Superior temporal gyrus (tissue), 1 donor: ENCODE measurements around the gene CDX1.

Experiments used
- DNase-seq: peaks from one replicate; pipeline ENCODE4 v3.0.0-alpha.2; 2016; ENCODE audit errors: extremely low spot score

CDX1 gene

DNA sequence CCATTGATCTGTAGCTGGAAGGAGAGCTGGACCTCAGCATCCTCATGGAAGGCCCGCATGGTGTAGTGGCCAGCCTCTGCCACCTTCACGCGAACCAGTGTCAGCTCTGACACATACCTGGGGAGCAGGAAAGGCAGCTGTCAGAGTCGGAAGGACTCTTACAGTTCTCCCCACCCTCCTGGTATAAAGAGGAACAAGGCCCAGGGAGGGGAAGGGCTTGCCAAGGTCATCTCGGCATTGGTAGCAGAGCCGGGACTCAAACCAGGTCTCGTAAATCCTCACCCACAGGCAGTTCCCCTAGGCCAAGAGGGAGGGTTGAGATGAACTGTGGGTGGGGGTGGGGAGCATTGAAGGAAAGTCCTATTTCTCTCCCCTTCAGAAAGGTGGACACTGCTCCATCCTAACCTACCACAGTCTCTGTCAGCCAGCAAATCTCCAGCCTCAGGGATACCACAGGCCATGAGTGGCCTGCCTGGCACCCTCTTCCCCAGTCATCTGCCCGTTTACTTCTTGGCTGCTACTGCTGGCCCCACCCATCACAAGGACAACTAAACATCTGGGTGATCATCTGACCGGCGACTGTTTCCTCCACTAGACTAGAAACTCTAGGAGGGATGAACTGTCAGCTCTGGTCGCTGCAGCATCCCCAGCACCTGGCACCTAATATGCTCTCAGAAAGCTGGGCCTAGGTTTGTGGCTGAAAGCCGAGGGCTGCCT is 34.4 kb upstream of the CDX1 start:
- no peak for DNase-seq

DNA sequence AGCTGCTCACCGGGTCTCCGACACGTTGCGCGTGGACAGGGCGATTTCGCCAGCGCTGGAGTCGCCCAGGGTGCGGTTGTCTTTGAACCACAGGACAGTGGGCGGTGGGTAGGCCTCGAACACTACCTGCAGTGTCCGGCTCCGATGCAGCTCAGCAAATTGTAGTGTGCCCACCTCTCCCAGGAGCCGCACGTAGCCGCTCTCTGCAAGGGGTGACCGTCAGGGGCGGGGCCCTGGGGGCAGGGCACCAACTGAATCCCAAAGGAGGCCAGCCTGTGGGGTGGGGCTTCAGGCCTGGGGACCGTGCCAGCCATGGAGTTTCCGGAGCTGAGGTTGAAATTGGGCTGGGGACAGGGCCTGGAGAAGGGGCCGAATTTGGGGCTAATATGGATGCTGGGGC is 33.8 kb upstream of the CDX1 start:
- DNase-seq, result no peak

- no peak for DNase-seq
Measured at GRCh38 chr5:150133581-150134197, 32.9 kb upstream of the CDX1 start.

GRCh38 chr5:150134198-150134588 is 32.4 kb upstream of the CDX1 start:
- no peak for DNase-seq

DNA sequence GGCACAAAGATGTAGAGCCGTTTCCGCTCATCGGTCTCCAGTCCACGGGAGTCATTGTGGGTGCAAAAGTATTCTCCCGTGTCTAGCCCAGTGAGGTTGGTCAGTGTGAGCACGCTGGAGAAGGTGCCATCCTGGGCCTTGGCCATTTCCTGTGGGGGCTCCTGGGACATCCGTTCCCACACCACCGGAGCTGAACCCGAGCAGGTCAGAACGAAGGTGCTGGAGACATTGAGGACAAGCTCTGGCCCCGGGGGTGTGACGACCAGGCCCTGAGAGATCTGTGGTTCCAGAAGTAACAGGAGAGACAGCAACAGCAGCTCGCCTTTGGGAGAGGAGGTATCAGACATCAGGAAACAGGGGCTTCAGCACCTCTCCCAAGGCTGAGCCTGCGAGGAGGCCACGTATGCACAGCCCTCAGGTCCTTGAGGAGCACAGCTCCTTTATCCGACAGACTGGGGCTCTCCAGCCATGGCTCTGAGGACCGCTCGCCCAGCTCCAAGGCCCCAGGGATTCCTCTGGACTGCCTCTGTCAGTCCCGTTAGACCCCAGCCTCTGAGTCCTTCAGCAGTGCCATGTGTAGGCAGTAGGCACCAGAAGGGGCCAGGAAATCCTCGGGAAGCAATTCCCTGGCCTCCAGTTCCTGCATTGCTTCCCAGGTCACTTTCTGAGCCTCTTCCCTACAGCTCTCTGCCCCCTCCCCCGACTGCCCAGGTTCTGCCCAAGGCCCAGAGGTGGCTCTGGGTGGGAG is 30.8 kb upstream of the CDX1 start:
- DNase-seq, result no peak

- DNase-seq, result no peak
Measured at GRCh38 chr5:150136305-150137167, 30.0 kb upstream of the CDX1 start.

DNA sequence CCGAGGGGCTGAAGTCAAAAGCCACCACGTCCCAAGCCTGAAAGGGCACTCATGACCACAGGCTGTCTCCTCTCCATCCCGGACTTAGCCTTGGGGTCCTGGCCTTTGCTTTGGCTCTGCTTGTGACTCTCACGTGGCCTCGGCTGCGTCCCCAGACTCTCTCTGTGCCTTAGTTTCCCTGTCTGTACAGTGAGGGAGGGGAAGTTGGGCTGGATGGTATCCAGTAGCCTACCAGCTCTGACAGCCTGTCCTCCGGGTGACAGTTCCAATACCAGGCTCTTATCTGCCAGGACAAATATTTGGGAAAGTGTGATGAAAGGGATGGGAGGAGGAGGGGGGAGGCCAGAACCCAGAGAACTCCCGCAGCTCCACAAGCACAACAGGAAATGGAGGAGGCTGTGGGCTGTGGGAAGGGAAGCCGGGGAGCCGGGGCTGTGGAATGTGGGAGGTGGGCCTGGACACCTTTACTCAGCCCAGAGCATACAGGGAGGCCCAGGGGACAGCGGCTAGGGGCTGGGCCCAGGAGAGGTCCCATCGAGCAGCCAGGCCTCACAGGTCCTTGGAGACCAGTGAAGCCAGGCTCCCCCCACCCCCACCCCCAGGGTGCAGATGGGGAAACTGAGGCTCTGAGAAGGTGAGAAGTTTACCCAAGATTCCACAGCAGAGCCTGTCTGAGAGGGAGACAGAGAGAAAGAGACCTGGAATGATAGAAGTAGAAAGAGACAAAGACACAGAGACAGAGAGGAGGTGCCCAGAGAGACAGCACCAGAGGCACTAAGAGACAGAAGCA is 29.2 kb upstream of the CDX1 start:
- DNase-seq, result no peak

DNA sequence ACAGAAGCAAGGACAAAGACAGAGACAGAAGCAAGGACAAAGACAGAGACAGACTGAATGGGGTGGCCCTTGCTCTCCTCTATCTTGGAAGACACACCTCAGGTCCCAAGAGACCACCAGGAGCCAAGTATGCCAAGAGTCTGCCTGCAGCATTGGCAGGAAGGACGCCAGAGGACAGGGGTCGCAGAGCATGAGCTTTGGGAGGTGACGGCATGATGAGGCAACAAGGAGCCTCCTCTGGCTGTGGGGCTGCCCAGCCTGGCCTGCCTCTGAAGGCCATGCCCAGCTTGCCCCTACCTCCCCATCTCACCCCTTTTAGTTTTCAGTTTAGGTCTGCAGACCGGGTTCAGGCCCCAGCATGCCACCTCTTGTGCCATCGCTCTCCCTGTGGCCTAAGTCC is 28.6 kb upstream of the CDX1 start:
- DNase-seq, result no peak

DNA sequence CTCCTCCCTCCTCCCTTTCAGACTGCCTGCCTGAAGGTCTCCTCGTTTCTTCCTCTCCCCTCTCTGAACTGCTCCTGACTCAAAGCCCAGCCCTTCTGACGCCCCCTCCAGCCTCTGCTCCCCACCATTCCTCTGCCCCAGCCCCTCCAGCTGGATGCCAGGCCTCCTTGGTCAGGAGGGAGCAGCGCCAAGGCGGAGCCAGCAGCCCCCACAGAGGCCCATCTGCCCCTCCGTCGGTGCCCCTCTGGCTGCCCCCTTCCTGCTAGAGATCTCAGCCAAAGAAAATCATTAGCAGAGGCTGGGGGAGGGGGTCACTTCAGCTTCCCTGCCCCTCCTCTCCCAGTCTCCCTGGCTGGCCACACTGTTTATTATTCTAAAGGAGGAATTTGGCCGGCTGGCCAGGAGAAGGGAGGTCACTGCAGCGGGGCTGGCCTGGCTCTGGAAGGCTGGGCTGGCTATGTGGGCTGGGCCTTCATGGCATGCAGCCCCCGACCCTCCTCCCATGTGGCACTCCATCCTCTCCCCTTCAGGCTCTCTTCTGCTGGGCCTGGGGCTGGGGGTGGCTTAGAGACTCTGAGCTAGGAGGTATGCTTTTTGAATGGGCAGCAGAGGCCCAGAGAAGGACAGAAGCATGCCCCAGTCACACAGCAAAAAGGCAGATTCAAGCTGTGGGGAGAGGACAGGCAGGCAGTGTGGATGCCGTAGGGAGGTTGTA is 27.9 kb upstream of the CDX1 start:
- DNase-seq, result no peak

DNA sequence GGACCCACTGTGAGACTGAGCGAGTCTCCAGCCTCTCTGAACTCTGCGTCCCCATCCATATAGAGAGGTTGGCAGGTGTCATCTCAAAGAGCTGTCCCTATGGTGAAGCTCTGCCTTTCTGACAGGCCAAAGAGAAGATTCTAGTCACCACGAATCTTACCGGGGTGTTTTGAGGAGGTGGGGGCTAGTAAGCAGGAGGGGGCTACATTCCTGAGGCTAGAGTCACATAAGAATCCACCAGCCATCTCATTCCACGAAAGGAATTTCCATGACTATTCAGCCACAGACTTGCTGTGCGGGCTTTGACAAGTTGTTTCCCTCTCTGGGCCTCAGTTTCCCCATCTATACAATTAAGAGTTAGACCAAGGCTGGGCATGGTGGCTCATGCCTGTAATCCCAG is 27.2 kb upstream of the CDX1 start:
- no peak for DNase-seq

GRCh38 chr5:150140830-150141229 is 25.7 kb upstream of the CDX1 start:
- DNase-seq, result no peak

- no peak for DNase-seq
Measured at GRCh38 chr5:150141544-150142184, 24.9 kb upstream of the CDX1 start.

DNA sequence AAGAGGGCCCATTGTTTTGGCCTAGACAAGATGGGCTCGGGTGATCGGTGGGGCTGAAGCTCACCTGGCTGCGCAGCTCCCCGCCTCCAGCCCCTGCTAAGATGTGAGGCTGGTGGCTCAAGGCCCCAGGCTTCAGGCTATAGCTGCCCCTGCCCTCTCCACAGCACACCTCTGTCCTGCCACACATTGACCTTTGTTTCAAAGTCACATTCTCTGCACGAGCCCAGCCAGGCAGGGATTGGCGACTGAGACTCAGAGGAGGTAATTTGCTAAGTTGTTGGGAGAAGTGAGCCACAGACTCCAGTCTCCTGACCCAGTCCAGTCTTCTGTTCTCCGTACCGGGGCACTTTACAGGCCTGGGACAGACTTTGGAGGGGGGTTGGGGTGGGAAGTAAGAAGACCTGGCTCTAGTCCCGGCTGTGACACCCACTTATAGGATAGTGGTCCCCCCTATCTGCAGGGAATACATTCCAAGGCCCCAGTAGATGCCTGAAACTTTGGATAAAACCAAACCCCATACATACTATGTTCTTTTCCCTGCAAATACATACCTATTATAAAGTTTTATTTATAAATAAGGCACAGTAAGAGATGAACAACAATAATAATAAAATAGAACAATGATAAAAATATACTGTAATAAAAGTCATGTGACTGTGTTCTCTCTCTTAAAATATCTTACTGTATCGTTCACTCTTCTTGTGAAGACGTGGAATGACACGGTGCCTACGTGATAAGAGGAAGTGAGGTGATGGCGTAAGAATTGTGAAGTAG is 24.2 kb upstream of the CDX1 start:
- DNase-seq, result no peak

GRCh38 chr5:150142959-150143349 is 23.6 kb upstream of the CDX1 start:
- no peak for DNase-seq

- DNase-seq, result no peak
Measured at GRCh38 chr5:150143350-150144245, 23.0 kb upstream of the CDX1 start.

- DNase-seq, result no peak
Measured at GRCh38 chr5:150144246-150144801, 22.3 kb upstream of the CDX1 start.

GRCh38 chr5:150144879-150145278 is 21.7 kb upstream of the CDX1 start:
- DNase-seq, result no peak

GRCh38 chr5:150146235-150146634 is 20.3 kb upstream of the CDX1 start:
- no peak for DNase-seq
